ENCODE data around the gene PLBD2. TPM values are rescaled to one million over a fixed set of nuclear protein-coding genes. Genes with fewer than 3 reads are reported as not detected.

Gene PLBD2
- 18.5 and 23.4 TPM in 2 replicates for total RNA-seq (ENCODE audit: low replicate concordance)

DNA sequence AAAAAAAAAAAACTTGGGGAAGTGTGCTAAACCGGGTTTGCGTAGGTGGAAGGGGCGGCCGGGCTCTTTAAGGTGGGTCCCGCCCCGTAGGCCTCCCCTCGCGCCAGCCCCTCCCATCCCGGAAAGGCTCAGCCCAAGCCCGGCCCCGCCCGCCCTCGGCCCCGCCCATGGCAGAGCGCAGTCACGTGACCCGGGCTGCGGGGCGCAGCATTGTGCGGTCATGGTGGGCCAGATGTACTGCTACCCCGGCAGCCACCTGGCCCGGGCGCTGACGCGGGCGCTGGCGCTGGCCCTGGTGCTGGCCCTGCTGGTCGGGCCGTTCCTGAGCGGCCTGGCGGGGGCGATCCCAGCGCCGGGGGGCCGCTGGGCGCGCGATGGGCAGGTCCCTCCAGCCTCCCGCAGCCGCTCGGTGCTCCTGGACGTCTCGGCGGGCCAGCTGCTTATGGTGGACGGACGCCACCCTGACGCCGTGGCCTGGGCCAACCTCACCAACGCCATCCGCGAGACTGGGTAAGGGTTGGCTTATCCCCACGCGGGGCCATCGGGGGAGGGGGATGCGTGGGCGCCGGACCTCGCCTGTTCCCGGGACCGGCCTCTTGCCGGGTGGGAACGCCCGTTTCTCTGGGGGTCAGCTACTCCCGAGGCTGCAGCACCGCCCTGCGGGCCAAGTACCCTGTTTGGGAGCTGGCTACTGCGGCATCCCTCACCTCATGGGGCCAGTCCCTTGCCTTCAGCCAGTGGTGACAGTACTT, at the start of gene PLBD2:
PLBD2 (plus strand) TSS at position 207 of the 752 bp plus-strand sequence; CDS start at position 221, 14 bp downstream.

GRCh38 chr12:113334786-113335539, 23.4 kb upstream of the PLBD2 start, which contains the start of gene SLC8B1:
Gene SLC8B1 (minus strand): TSS chr12:113335109. CDS start chr12:113332878, 2,231 bp downstream.

GRCh38 chr12:113403435-113404415, 45.3 kb downstream of the PLBD2 start, which contains the start of gene SDS:
Gene SDS (minus strand): TSS chr12:113403887. CDS start chr12:113399708, 4,179 bp downstream.

GRCh38 chr12:113422030-113422885, 63.9 kb downstream of the PLBD2 start, which contains the start of gene SDSL:
Gene SDSL (plus strand): TSS chr12:113422380. CDS start chr12:113427983, 5,603 bp downstream.

Other genes starting within 250 kb of the PLBD2 start
- not detected in 2 replicates for gene RASAL1, start 222.8 kb upstream of the PLBD2 start, total RNA-seq (ENCODE audit: low replicate concordance)
- not detected in 2 replicates for gene CFAP73, start 208.9 kb upstream of the PLBD2 start, total RNA-seq (ENCODE audit: low replicate concordance)
- gene DDX54, start 173.1 kb upstream of the PLBD2 start, total RNA-seq (ENCODE audit: low replicate concordance) = 25.5 and 28.3 TPM in 2 replicates
- gene RITA1, start 172.9 kb upstream of the PLBD2 start, total RNA-seq (ENCODE audit: low replicate concordance) = 8.4 and 11.8 TPM in 2 replicates
- 8.3 and 19.8 TPM in 2 replicates for gene TPCN1, start 137.1 kb upstream of the PLBD2 start, total RNA-seq (ENCODE audit: low replicate concordance)
- 5.6 and 10.8 TPM in 2 replicates for gene SLC8B1, start 23.5 kb upstream of the PLBD2 start, total RNA-seq (ENCODE audit: low replicate concordance)
- gene SDS, start 45.3 kb downstream of the PLBD2 start, total RNA-seq (ENCODE audit: low replicate concordance) = not detected in 2 replicates
- gene SDSL, start 63.8 kb downstream of the PLBD2 start, total RNA-seq (ENCODE audit: low replicate concordance) = 7.0 and 21.7 TPM in 2 replicates
- not detected in 2 replicates for gene LHX5, start 113.3 kb downstream of the PLBD2 start, total RNA-seq (ENCODE audit: low replicate concordance)